HuH-7.5 (cell line): ENCODE data around the gene B3GNT7.
"Not testable (repeated sequence)": the region's sequence is repeated elsewhere in the genome, so short reads cannot be mapped to it uniquely, and the experiment has no call there.

Experiments
- DNase-seq: peaks from one replicate; pipeline ENCODE4 v3.0.0; 2011; ENCODE audit warnings: low spot score

The B3GNT7 gene

DNA sequence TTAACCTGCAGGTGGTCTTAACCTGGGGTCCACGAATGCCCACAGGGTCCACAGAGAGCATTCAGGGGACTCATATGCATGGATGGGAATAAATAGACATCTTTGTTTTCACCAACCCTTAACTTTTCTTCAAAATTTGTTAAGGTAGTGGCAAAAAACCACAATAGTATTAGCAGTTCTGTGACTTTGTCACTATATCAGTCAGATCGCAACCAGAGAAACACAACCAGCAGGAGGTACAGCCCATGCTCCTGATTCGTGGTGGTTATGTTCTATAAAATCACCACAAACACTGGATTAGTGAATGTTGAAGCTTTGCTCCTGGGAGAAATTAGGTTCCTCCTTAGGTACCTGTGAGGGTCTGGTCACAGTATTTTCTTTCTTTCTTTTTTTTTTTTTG lies 31.6 kb downstream of the B3GNT7 start:
- no peak for DNase-seq

DNA sequence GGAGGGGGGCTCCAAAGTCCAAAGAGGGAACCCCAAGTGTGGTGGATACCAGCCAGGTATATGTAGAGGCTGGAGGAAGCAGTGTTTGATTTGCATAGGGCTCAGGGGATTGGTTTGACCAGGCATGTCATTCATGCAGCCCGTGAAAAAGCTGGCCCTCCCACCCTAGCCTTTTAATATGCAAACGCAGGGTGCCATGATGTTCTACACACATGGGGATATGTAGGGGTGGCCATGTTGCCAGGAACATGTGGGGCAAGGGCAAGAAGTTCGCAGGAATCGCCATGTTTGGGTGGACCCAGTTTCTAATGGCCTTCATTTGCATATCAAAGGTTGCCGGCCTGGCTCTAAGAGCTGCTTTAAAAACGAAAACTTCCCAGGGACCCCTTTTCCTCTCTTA lies 33.6 kb downstream of the B3GNT7 start:
- DNase-seq, result no peak

DNA sequence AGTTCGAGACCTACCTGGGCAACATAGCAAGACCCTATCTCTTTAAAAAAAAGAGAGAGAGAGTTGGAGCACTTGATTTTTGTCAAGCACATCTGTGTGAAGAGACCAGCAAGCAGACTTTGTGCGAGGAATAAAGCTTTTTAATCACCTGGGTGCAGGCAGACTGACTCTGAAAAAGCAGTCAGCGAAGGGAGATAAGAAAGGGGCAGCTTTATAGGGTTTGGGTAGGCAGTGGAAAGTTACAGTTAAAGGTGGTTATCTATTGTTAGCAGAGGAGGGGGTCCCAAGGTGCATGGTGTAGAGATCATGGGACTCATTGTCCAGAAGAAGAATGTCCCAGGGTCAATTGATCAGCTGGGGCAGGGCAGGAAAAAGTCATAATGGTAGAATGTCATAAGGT lies 34.4 kb downstream of the B3GNT7 start:
- no peak for DNase-seq

DNA sequence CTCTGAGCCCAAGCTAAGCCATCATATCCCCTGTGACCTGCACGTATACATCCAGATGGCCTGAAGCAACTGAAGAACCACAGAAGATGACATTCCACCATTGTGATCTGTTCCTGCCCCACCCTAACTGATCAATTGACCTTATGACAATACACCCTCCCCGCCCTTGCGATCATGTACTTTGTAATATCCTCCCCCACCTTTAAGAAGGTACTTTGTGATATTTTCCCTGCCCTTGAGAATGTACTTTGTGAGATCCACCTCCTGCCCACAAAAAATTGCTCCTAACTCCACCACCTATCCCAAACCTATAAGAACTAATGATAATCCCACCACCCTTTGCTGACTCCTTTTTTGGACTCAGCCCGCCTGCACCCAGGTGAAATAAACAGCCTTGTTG lies 34.9 kb downstream of the B3GNT7 start:
- not testable (repeated sequence) for DNase-seq

DNA sequence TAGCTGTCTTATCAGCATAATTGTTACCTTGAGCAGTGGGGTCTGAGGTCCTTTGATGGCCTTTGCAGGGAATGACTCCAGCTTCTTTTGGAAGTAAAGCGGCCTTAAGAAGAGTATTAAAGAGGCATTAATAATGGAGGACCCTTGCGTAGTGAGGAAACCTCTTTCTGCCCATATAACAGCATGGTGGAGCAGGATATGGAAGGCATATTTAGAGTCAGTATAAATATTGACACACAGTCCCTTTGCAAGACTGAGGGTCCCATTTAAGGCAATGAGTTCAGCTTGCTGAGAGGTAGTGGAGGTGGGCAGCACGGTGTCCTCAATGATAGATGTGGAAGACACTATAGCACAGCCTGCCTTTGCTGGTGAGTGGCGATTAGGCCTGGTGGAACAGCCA lies 36.1 kb downstream of the B3GNT7 start:
- DNase-seq, result no peak

DNA sequence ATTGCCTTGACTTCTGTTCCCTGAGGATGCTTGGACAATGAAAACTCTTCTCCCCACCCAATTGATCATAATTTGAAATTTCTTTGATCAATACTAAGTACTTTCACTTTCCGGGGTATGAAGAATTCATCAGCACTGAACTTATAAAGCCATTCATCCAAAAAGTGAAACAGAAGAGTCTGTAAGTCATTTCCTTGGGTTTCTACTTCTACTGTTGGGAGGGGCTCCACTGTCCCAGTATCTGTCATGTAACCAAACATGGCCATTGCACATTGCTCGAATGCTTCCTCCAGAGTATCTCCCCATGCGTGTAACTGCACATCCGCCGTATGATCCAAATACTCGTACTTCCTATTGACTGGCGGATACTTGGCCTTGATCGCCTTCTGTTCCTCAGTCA lies 38.5 kb downstream of the B3GNT7 start:
- DNase-seq, result no peak

DNA sequence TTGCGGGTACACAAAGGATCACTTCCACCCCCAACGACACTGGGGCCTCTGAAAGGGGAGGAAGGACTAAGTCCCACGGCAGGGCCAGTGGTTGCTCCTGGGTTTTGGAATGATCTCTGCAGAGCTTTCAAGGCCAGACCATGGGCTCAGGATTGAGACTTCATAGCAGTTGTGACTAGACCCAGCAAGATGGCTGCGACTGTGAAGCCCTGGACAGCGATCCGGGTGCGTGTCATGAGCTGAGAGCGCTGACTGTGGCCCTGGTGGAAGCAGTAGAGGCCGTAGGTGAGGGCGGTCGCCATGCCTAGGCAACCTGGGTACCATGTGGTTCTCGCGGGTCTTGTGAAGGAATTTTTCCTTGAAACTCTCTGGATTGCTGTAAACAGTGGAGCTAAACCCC lies 41.4 kb downstream of the B3GNT7 start:
- no peak for DNase-seq

DNA sequence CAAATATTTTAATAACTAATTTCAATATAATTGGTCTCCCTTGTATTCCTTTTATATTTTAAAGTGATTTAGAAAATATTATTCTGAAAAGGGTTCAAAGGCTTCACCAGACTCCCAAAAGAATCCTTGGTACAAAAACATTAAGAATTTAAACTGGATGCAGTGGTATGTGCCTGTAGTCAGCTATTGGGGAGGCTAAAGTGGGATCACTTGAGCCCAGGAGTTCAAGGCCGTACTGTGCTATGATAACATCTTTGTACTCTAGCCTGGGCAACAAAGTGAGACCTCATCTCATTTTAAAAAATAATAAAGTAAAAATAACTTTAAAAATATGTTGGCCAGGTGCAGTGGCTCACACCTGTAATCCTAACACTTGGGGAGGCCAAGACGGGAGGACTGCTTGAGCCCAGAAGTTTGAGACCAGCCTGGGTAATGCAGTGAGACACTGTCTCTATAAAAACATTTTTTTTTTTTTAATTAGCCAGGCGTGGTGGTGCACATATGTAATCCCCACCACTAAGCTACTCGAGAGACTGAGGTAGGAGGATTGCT lies 54.1 kb downstream of the B3GNT7 start:
- no peak for DNase-seq

DNA sequence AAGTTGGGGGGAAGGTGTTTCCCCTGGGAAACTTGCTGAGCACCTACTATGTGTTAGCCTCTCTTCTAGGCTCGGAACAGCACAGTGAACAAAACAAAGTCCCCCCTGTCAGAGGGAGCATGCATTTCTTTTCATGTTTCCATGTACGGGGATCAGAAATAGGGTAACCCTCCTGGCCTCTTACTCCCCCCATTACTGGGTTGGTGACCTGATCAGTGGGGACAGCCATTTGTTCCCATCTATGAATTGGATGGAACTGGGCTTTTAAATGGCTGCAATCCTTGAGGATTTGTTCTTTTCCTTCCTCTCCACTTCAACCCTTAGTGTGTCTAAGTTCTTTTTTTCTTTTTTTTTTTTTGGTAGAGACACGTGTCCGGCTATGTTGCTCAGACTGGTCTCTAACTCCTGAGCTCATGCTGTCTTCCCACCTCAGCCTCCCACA lies 55.1 kb downstream of the B3GNT7 start:
- DNase-seq, result no peak
